Liver (tissue), 9 donors: ENCODE results near the gene EOLA2. TPM values are rescaled to one million over a fixed set of nuclear protein-coding genes. Genes with fewer than 3 reads are reported as not detected.
A peak's percentile ranks its signal among the peaks of the same experiment; 100 is the strongest.

Experiments used
- DNase-seq: peaks from one replicate; pipeline ENCODE4 v3.0.0-alpha.2; 2017; ENCODE audit warnings: low spot score
- H3K27ac ChIP-seq, 2 donors: one replicate each; pipeline ENCODE4 v1.7.0; 2013; ENCODE audit warnings: inconsistent platforms in 2 of 2, low read length in 2 of 2, control low read depth in 1 of 2, low read depth in 1 of 2, mild to moderate bottlenecking in 1 of 2
- H3K27me3 ChIP-seq, 4 donors: one replicate each; pipeline versions ENCODE4 v1.6.1 to v1.7.0; 2013; ENCODE audit warnings: low read length in 3 of 4, inconsistent platforms in 1 of 4, mild to moderate bottlenecking in 1 of 4, moderate library complexity in 1 of 4; ENCODE audit not compliant: control insufficient read depth in 4 of 4, insufficient read depth in 4 of 4
- H3K36me3 ChIP-seq, 4 donors: one replicate each; pipeline versions ENCODE4 v1.6.1 to v1.7.0; 2013; ENCODE audit warnings: low read length in 3 of 4, mild to moderate bottlenecking in 3 of 4, low read depth in 1 of 4, moderate library complexity in 1 of 4; ENCODE audit not compliant: control insufficient read depth in 4 of 4, insufficient read depth in 3 of 4
- H3K4me1 ChIP-seq, 4 donors: one replicate each; pipeline versions ENCODE4 v1.6.1 to v1.7.0; 2013; ENCODE audit warnings: low read length in 3 of 4, mild to moderate bottlenecking in 3 of 4, moderate library complexity in 1 of 4; ENCODE audit not compliant: control insufficient read depth in 4 of 4, insufficient read depth in 4 of 4
- H3K4me3 ChIP-seq, 3 donors: one replicate each; pipeline versions ENCODE4 v1.6.1 to v1.7.0; 2013; ENCODE audit warnings: low read length in 3 of 3, control low read depth in 1 of 3, low read depth in 1 of 3, mild to moderate bottlenecking in 1 of 3
- H3K9ac ChIP-seq, 2 donors: one replicate each; pipeline ENCODE4 v1.7.0; 2013; ENCODE audit warnings: low read length in 2 of 2, mild to moderate bottlenecking in 2 of 2, moderate library complexity in 2 of 2, control low read depth in 1 of 2, low read depth in 1 of 2
- H3K9me3 ChIP-seq, 4 donors: one replicate each; pipeline versions ENCODE4 v1.6.1 to v1.7.0; 2013; ENCODE audit warnings: low read length in 3 of 4; ENCODE audit not compliant: control insufficient read depth in 4 of 4
- EGR1 ChIP-seq, 2 donors: IDR thresholded peaks; 2 replicates each; pipeline ENCODE4 v1.6.1; 2016 to 2018; ENCODE audit warnings: antibody characterized with exemption in 2 of 2, low read depth in 2 of 2
- FOXA1 ChIP-seq: IDR thresholded peaks from 2 replicates; pipeline ENCODE4 v1.6.1; 2016; ENCODE audit warnings: antibody characterized with exemption
- FOXA2 ChIP-seq: IDR thresholded peaks from 2 replicates; pipeline ENCODE4 v1.6.1; 2016; ENCODE audit warnings: antibody characterized with exemption
- GABPA ChIP-seq, 2 donors: IDR thresholded peaks in 1 of 2; conservative IDR thresholded peaks in 1 of 2; 2 replicates each; pipeline ENCODE4 v1.6.1; 2016; ENCODE audit warnings: antibody characterized with exemption in 2 of 2, mild to moderate bottlenecking in 1 of 2, moderate library complexity in 1 of 2
- HNF4A ChIP-seq, 2 donors: conservative IDR thresholded peaks; 2 replicates each; pipeline ENCODE4 v1.6.1; 2016; ENCODE audit warnings: antibody characterized with exemption in 2 of 2, mild to moderate bottlenecking in 2 of 2
- HNF4G ChIP-seq: IDR thresholded peaks from 2 replicates; pipeline ENCODE4 v1.6.1; 2016; ENCODE audit warnings: antibody characterized with exemption
- JUND ChIP-seq, 2 donors: IDR thresholded peaks; 2 replicates each; pipeline ENCODE4 v1.6.1; 2016; ENCODE audit warnings: antibody characterized with exemption in 2 of 2
- NR2F2 ChIP-seq: IDR thresholded peaks from 2 replicates; pipeline ENCODE4 v1.6.1; 2016; ENCODE audit warnings: antibody characterized with exemption
- RAD21 ChIP-seq, 2 donors: IDR thresholded peaks; 2 replicates each; pipeline ENCODE4 v1.6.1; 2016; ENCODE audit warnings: antibody characterized with exemption in 2 of 2, mild to moderate bottlenecking in 2 of 2
- RXRA ChIP-seq, 2 donors: IDR thresholded peaks; 2 replicates each; pipeline ENCODE4 v1.6.1; 2017 to 2018; ENCODE audit warnings: antibody characterized with exemption in 2 of 2, mild to moderate bottlenecking in 1 of 2
- SP1 ChIP-seq: IDR thresholded peaks from 2 replicates; pipeline ENCODE4 v1.6.1; 2018; ENCODE audit warnings: antibody characterized with exemption, mild to moderate bottlenecking
- TAF1 ChIP-seq: conservative IDR thresholded peaks from 2 replicates; pipeline ENCODE4 v1.6.1; 2016; ENCODE audit warnings: antibody characterized with exemption, mild to moderate bottlenecking
- ZBTB33 ChIP-seq: IDR thresholded peaks from 2 replicates; pipeline ENCODE4 v1.6.1; 2016; ENCODE audit warnings: antibody characterized with exemption
- WGBS: extraction: QIAGEN DNeasy Blood & Tissue Kit; methylation state at CpG from one replicate; pipeline ENCODE4 v1.1.7; 2013; 5-methylcytosine and 5-hydroxymethylcytosine counted together
- polyA plus RNA-seq, 2 donors: library from polyadenylated mRNA; stranded (reverse) in 1 of 2; unstranded in 1 of 2; fragments of 200-250 nt in 1 of 2; fragments of >200 nt in 1 of 2; fragmentation: Nextera tagmentation in 1 of 2; extraction: Ambion mirVana in 1 of 2; gene quantifications; one replicate each; pipeline versions ENCODE4 v1.2.1 to v1.2.3, GENCODE V29; 2013 to 2015
- total RNA-seq, 2 donors: library from RNA; depleted of rRNA; stranded (reverse); fragments of >200 nt; gene quantifications; one replicate each; pipeline ENCODE4 v1.2.3, GENCODE V29; 2014
- TF ChIP-seq, protein P1 (sequence below): fragments of 150-350 bp; IDR thresholded peaks from 2 replicates; pipeline ENCODE4 v1.5.1; 2017; ENCODE audit warnings: improper control_type of control experiment, low read depth, low read length; ENCODE audit not compliant: missing input control
- TF ChIP-seq, protein P2 (sequence below): IDR thresholded peaks from 2 replicates; pipeline ENCODE4 v1.6.1; 2016; ENCODE audit warnings: antibody characterized with exemption
- TF ChIP-seq, protein P3 (sequence below): IDR thresholded peaks from 2 replicates; pipeline ENCODE4 v1.6.1; 2016; ENCODE audit warnings: antibody characterized with exemption
- TF ChIP-seq, protein P4 (sequence below): IDR thresholded peaks from 2 replicates; pipeline ENCODE4 v1.6.1; 2016; ENCODE audit warnings: antibody characterized with exemption, mild to moderate bottlenecking
- donor health status: healthy.
- donor health status: healthy.
- donor health status: healthy.
- donor health status: healthy.
- donor health status: healthy.

EOLA2 gene
- total and polyA plus RNA-seq, 4 donors: 10.5 to 22.7 (median 15.6) TPM

- TF ChIP-seq, protein P1, sequence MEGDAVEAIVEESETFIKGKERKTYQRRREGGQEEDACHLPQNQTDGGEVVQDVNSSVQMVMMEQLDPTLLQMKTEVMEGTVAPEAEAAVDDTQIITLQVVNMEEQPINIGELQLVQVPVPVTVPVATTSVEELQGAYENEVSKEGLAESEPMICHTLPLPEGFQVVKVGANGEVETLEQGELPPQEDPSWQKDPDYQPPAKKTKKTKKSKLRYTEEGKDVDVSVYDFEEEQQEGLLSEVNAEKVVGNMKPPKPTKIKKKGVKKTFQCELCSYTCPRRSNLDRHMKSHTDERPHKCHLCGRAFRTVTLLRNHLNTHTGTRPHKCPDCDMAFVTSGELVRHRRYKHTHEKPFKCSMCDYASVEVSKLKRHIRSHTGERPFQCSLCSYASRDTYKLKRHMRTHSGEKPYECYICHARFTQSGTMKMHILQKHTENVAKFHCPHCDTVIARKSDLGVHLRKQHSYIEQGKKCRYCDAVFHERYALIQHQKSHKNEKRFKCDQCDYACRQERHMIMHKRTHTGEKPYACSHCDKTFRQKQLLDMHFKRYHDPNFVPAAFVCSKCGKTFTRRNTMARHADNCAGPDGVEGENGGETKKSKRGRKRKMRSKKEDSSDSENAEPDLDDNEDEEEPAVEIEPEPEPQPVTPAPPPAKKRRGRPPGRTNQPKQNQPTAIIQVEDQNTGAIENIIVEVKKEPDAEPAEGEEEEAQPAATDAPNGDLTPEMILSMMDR: no peak
- TF ChIP-seq FOXA1: no peak
- TF ChIP-seq RXRA (IDR thresholded peaks at IDR 0.05): peak in 1 of 2 donors; percentile 12
- peak; percentile 12 for TF ChIP-seq NR2F2
- TF ChIP-seq, protein P2, sequence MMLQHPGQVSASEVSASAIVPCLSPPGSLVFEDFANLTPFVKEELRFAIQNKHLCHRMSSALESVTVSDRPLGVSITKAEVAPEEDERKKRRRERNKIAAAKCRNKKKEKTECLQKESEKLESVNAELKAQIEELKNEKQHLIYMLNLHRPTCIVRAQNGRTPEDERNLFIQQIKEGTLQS: no peak
- peak; percentile 15 to 40 for TF ChIP-seq HNF4A (conservative IDR thresholded peaks at IDR 0.05)
- TF ChIP-seq, protein P3, sequence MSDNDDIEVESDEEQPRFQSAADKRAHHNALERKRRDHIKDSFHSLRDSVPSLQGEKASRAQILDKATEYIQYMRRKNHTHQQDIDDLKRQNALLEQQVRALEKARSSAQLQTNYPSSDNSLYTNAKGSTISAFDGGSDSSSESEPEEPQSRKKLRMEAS: no peak
These were observed 1.8 kb upstream of the EOLA2 start (continued) for GRCh38 chrX:149939905-149940673.

DNA sequence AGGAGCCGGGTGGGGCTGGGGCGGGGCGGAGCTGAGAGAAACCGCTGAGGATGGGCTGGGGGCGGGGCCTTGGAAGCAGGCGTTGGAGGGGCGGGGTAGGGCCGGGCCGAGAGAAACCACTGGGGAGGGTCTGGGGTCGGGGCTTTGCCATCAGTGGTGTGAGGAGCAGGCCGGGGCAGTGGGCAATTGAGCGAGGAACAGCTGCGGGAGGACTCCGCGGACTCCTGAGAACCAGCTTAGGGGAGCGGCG lies 1.3 kb upstream of the EOLA2 start:
- Histone ChIP-seq H3K4me3 (peak overlapping the region; percentile 35 to 63 (median 60)), H3K36me3 (peaks cover 0 to 3% (median 0%) of the 10 kb centered on the region in 4 donors), H3K9ac (no peak overlapping the region), H3K9me3 (no peaks in the 10 kb centered on the region), H3K27me3 (no peaks in the 10 kb centered on the region), H3K4me1 (peaks cover 0 to 9% (median 2%) of the 10 kb centered on the region in 4 donors), H3K27ac (peak overlapping the region; percentile 95)
- TF ChIP-seq RAD21 (IDR thresholded peaks at IDR 0.05): no peak
- TF ChIP-seq HNF4A (conservative IDR thresholded peaks at IDR 0.05): no peak
- no peak for TF ChIP-seq NR2F2
- TF ChIP-seq JUND (IDR thresholded peaks at IDR 0.05): no peak
- no peak for TF ChIP-seq GABPA (IDR thresholded peaks at IDR 0.05 in 1 of 2, conservative IDR thresholded peaks at IDR 0.05 in 1 of 2)
- TF ChIP-seq EGR1 (IDR thresholded peaks at IDR 0.05; ENCODE audit: low read depth in 2 of 2): no peak
- no peak for TF ChIP-seq TAF1
- no peak for TF ChIP-seq RXRA (IDR thresholded peaks at IDR 0.05)
- TF ChIP-seq HNF4G: no peak
- TF ChIP-seq, protein P2: no peak
- TF ChIP-seq, protein P4, sequence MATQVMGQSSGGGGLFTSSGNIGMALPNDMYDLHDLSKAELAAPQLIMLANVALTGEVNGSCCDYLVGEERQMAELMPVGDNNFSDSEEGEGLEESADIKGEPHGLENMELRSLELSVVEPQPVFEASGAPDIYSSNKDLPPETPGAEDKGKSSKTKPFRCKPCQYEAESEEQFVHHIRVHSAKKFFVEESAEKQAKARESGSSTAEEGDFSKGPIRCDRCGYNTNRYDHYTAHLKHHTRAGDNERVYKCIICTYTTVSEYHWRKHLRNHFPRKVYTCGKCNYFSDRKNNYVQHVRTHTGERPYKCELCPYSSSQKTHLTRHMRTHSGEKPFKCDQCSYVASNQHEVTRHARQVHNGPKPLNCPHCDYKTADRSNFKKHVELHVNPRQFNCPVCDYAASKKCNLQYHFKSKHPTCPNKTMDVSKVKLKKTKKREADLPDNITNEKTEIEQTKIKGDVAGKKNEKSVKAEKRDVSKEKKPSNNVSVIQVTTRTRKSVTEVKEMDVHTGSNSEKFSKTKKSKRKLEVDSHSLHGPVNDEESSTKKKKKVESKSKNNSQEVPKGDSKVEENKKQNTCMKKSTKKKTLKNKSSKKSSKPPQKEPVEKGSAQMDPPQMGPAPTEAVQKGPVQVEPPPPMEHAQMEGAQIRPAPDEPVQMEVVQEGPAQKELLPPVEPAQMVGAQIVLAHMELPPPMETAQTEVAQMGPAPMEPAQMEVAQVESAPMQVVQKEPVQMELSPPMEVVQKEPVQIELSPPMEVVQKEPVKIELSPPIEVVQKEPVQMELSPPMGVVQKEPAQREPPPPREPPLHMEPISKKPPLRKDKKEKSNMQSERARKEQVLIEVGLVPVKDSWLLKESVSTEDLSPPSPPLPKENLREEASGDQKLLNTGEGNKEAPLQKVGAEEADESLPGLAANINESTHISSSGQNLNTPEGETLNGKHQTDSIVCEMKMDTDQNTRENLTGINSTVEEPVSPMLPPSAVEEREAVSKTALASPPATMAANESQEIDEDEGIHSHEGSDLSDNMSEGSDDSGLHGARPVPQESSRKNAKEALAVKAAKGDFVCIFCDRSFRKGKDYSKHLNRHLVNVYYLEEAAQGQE: no peak
- no peak for TF ChIP-seq SP1
- TF ChIP-seq, protein P1: no peak
- TF ChIP-seq FOXA1: no peak
- no peak for TF ChIP-seq FOXA2
- TF ChIP-seq ZBTB33: no peak
- TF ChIP-seq, protein P3: no peak
- WGBS: under 1% methylated on average over 17 of the region's 17 CpGs
- DNase-seq: no peak
